ENCODE data around the gene ACSL1. TPM values are rescaled to one million over a fixed set of nuclear protein-coding genes. Genes with fewer than 3 reads are reported as not detected.
A peak's percentile ranks its signal among the peaks of the same experiment; 100 is the strongest.
"Not testable (repeated sequence)": the region's sequence is repeated elsewhere in the genome, so short reads cannot be mapped to it uniquely, and the experiment has no call there.

ACSL1 gene
- total RNA-seq, 2 donors from 2014 or later, result 297 to 380 TPM

DNA sequence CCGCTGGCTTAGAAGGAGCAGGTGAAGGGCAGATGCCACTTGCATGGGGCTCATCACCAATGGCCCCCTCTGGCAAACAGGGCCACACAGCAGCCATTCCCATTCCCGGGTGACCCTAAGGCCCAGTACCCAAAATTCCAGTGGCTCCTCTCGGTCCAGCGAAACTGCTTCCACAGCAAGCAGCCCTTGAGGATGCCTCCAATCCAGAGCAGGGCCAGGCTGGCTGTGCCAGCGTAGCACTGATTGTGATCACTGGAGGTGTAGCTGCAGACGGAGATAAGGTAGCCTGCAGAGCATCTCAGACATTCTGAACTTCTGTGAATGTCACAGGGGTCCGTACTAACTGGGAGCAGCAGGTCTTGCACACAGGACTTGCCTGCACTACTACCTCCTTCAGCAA is 27.3 kb downstream of the ACSL1 start:
- no peak for ATAC-seq
- no peak for DNase-seq
- intact Hi-C loops (cut with DNase I), result no loop called here

- DNase-seq (no peak), ATAC-seq (peak; percentile 51 to 53)
- intact Hi-C loops (cut with DNase I), result no loop called here
These were observed 28.9 kb downstream of the ACSL1 start for GRCh38 chr4:184796906-184797305.

DNA sequence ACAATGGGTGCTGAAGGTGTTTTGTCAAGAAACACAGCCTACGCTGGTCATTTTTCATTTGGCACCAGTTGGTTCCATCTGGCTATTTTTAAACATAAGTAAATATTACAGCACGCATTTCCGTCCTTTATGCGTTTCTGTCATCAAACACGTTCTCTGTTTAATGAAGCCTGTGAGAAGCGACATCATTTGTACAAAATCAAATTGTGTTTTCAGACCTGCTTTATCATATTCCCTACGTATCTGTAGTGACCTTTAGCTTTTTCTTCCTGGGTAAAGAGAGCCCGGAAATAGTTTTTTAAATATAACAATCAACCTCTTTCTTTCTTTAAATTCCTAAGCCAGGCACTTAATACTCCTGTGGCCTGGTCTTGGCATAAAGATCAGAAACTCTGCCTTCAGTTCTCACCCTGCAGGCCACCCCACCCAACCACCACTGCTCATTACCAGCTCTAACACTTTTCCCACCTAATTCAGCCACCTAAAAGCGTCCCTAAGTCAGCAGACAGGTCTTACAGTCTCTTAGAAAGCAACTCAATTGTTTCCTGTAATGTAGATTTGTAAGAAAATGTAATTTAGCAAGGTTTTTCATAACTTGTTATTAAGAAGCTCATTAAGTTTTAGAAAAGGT is 30.4 kb downstream of the ACSL1 start:
- DNase-seq (no peak), ATAC-seq (no peak)
- intact Hi-C loops (cut with DNase I), result no loop called here

- DNase-seq (no peak), ATAC-seq (no peak)
- intact Hi-C loops (cut with DNase I), result no loop called here
These were observed 31.3 kb downstream of the ACSL1 start for GRCh38 chr4:184794470-184794869.

- ATAC-seq (no peak), DNase-seq (no peak)
- intact Hi-C loops (cut with DNase I), result no loop called here
These were observed 31.9 kb downstream of the ACSL1 start for GRCh38 chr4:184793735-184794355.

GRCh38 chr4:184792950-184793555 is 32.7 kb downstream of the ACSL1 start:
- peak in 1 of 2 donors; percentile 67 for ATAC-seq
- intact Hi-C loops (cut with DNase I), result no loop called here

GRCh38 chr4:184792334-184792733 is 33.4 kb downstream of the ACSL1 start:
- DNase-seq, result no peak
- intact Hi-C loops (cut with DNase I), result no loop called here
- ATAC-seq, result peak in 1 of 2 donors; percentile 17

More at GRCh38 chr4:184792950-184793555, 32.7 kb downstream of the ACSL1 start:
- DNase-seq, result no peak

GRCh38 chr4:184790826-184791225 is 34.9 kb downstream of the ACSL1 start:
- ATAC-seq (no peak), DNase-seq (no peak)
- intact Hi-C loops (cut with DNase I), result no loop called here

DNA sequence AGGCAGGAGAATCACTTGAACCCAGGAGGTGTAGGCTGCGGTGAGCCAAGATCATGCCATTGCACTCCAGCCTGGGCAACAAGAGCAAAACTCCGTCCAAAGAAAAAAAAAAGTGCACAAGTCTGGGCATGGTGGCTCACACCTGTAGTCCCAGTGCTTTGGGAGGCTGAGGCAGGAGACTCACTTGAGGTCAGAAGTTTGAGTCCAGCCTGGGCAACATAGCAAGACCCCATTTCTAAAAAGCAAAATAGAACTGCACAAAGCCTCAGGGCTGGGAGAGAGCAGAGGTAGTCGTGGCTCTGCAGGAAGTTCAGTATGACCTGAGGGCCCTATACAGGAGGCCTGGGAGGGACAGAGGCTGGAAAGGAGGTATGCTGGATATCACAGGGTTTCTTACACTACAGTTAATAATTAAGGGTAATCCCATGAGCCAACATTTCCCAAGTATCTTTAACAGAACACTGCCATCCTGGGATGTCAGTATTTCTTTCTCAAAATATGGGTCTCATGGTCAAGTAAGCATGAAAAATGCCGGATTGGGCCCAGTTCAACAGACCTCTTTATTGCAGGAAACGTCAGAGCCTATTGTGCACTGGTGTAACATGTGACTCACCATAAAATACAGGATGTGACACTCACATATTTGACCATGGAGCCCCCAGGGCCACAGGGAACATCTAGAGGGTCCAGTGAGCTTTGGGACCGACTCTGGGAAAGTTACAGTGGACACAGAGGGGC is 37.8 kb downstream of the ACSL1 start:
- intact Hi-C loops (cut with DNase I), result no loop called here
- ATAC-seq (no peak), DNase-seq (no peak)

DNA sequence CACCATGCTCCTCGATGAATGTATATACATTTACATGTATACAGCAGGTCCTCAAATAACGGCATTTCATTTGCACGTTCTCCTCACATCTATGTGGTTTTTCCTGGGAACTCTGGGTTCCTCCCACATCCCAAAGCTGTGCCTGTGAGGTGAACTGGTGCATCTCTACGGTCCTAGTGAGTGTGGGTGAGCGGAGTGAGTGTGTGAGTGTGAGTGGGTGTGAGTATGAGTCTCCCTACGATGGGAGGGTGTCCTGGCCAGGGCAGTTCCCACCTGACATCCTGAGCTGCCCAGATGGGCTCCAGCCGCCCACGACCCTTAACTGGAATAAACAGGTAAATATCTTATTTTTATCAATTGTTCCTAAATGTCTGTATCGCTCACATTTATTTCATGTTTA is 40.0 kb downstream of the ACSL1 start:
- DNase-seq (no peak), ATAC-seq (no peak)
- intact Hi-C loops (cut with DNase I), result no loop called here

DNA sequence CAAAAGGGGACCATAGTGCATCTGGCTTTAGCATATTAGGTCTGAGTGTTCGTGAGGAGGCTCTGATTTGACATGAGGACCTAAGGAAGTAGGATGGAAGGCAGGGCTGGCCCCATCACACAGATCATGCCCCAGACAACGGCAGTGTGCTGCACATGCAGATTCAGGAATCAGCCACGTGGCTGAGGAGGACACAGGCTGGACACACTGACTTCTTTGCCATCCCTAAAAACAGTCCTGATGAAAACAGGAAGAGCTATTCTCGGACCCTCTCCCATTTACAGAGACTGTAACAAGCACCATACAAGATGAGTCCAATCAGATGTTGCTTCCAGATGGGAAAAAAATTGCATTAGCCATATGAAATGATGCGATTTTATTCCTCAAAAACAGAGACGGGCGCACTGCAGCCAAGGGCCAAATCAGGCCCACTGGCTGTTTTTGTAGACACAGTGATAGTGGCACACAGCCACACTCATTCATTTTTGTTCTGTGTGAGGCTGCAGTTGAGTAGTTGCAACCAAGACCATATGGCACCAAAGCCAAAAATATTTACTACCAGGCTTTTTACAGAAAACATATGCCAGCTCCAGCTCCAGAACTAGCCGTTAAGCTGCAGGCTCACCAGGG is 41.0 kb downstream of the ACSL1 start:
- ATAC-seq, result no peak
- DNase-seq, result no peak
- intact Hi-C loops (cut with DNase I), result no loop called here

DNA sequence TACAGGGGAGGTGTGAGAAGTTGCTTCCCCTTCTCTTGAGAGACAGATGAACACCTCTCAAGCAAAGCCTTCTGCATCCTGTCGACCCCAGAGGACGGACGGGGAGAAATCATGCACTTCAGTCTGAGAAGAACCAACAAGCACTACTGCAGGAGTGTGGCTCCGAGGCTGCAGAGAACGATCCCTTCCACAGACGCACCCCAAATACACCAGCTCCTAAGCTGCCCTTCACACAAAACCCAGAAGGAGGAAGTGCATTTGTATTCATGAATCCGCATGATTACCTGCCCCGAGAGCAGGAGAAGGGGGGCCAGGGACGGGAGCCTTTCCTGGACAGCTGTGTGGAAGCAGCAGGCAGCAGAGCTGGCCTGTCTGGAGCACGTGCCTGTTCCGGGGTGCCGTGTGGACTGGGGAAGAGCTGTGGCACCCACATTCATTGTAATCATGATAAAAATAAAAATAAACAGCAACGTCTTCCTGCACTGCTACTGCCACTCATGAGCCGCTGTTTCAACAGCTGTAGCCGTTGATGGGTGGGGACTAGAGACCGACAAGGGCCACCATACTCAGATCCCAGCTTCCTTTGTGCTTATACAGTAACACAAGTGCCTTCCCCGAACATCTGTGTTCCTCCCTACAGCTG is 42.9 kb downstream of the ACSL1 start:
- ATAC-seq, result no peak
- intact Hi-C loops (cut with DNase I), result no loop called here
- no peak for DNase-seq

DNA sequence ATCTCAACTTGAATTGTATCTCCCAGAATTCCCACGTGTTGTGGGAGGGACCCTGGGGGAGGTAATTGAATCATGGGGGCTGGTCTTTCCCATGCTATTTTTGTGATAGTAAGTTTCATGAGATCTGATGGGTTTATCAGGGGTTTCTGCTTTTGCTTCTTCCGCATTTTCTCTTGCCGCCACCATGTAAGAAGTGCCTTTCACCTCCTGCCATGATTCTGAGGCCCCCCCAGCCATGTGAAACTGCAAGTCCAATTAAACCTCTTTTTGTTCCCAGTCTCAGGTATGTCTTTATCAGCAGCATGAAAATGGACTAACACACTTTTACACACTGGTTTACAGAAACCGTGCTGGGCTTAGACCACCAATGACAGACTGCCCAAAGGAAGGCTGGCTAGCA is 46.6 kb downstream of the ACSL1 start:
- intact Hi-C loops (cut with DNase I); DNase-seq: not testable (repeated sequence)

GRCh38 chr4:184778325-184778724 is 47.4 kb downstream of the ACSL1 start:
- intact Hi-C loops (cut with DNase I), result no loop called here
- ATAC-seq, result no peak
- DNase-seq, result no peak

More for the DNA sequence above, 46.6 kb downstream of the ACSL1 start:
- not testable (repeated sequence) for ATAC-seq

GRCh38 chr4:184776821-184777220 is 48.9 kb downstream of the ACSL1 start:
- no peak for ATAC-seq
- DNase-seq, result no peak
- intact Hi-C loops (cut with DNase I), result no loop called here

GRCh38 chr4:184775854-184776555 is 49.8 kb downstream of the ACSL1 start:
- intact Hi-C loops (cut with DNase I), result no loop called here
- peak; percentile 72 to 93 for ATAC-seq

DNA sequence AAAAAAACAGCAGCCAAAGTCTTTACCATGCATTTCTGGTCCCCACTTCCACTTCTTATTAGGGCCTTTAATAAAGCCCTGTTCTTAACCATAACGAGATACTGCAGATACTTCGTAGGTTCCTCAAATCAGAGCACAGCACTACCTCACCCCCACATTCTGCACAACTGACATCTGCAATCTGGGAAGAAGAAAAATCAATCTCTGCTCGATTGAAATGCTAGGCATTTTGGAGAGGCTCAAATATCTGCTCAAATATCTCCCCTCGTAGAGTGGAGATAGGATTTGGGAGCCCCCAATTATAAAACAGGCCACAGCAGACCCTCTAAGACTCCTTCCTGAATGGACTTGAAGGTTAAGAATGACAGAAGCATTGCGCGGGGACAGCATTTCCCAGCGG is 51.6 kb downstream of the ACSL1 start:
- DNase-seq (no peak), ATAC-seq (no peak)
- intact Hi-C loops (cut with DNase I), result no loop called here

More at GRCh38 chr4:184775854-184776555, 49.8 kb downstream of the ACSL1 start:
- peak; percentile 45 for DNase-seq

GRCh38 chr4:184771416-184771815 is 54.4 kb downstream of the ACSL1 start:
- ATAC-seq (no peak), DNase-seq (no peak)
- intact Hi-C loops (cut with DNase I), result no loop called here

All from left cardiac atrium (tissue), 4 donors.